Measurements from ENCODE around the gene CFAP251.
"Not testable (repeated sequence)": the region's sequence is repeated elsewhere in the genome, so short reads cannot be mapped to it uniquely, and the experiment has no call there.

The CFAP251 gene

GRCh38 chr12:121874071-121874470, 44.3 kb upstream of the CFAP251 start:
- no peak overlapping the region for H4K5ac ChIP-seq (ENCODE audit: low read length)
- H2BK5ac ChIP-seq (ENCODE audit: low read length) = no peak overlapping the region
- H3K36me3 ChIP-seq (ENCODE audit: control insufficient read depth, insufficient read depth, low read length) = no peaks in the 10 kb centered on the region
- no peak for DNase-seq
- no peaks in the 10 kb centered on the region for H3K79me2 ChIP-seq (ENCODE audit: control insufficient read depth, insufficient read depth, low read length)
- no peak overlapping the region for H2AK5ac ChIP-seq (ENCODE audit: low read length)
- H3K27me3 ChIP-seq (ENCODE audit: insufficient read depth, low read length, poor library complexity) = no peaks in the 10 kb centered on the region
- H3K18ac ChIP-seq (ENCODE audit: low read length) = no peak overlapping the region
- H3K4me2 ChIP-seq (ENCODE audit: low read length) = no peak overlapping the region
- no peak overlapping the region for H3K56ac ChIP-seq (ENCODE audit: low read length)
- no peak overlapping the region for H3K27ac ChIP-seq (ENCODE audit: low read depth, low read length)
- no peaks in the 10 kb centered on the region for H3K4me1 ChIP-seq (ENCODE audit: control insufficient read depth, low read depth, low read length)
- no peak overlapping the region for H3K23ac ChIP-seq (ENCODE audit: low read length)
- H2BK15ac ChIP-seq (replicated peaks; ENCODE audit: low read depth) = no peak overlapping the region
- no peak overlapping the region for H2BK120ac ChIP-seq (ENCODE audit: low read depth, low read length)
- H4K8ac ChIP-seq (ENCODE audit: low read depth, low read length) = no peak overlapping the region
- no CpG with 5 or more reads among the region's 6 CpGs for WGBS (ENCODE audit: extremely low coverage, insufficient coverage, low lambda C conversion rate)
- no peaks in the 10 kb centered on the region for H3K79me1 ChIP-seq (ENCODE audit: low read length)
- no peak overlapping the region for H3K9ac ChIP-seq (ENCODE audit: low read length)
- no peak overlapping the region for H3K4me3 ChIP-seq (ENCODE audit: low read length)
- no peak overlapping the region for H3K4ac ChIP-seq (ENCODE audit: low read depth, low read length)

- no peak overlapping the region for H3K4ac ChIP-seq (ENCODE audit: low read depth, low read length)
Measured at GRCh38 chr12:121875582-121875981, 42.8 kb upstream of the CFAP251 start.

GRCh38 chr12:121876080-121876447, 42.3 kb upstream of the CFAP251 start:
- H3K79me1 ChIP-seq (ENCODE audit: low read length); H2BK120ac ChIP-seq (ENCODE audit: low read depth, low read length); H3K36me3 ChIP-seq (ENCODE audit: control insufficient read depth, insufficient read depth, low read length); H3K9ac ChIP-seq (ENCODE audit: low read length); H3K18ac ChIP-seq (ENCODE audit: low read length); H3K4me1 ChIP-seq (ENCODE audit: control insufficient read depth, low read depth, low read length); H2BK5ac ChIP-seq (ENCODE audit: low read length); H3K79me2 ChIP-seq (ENCODE audit: control insufficient read depth, insufficient read depth, low read length); H3K23ac ChIP-seq (ENCODE audit: low read length); H3K27ac ChIP-seq (ENCODE audit: low read depth, low read length); H3K56ac ChIP-seq (ENCODE audit: low read length); H4K8ac ChIP-seq (ENCODE audit: low read depth, low read length); DNase-seq; H4K5ac ChIP-seq (ENCODE audit: low read length); H2BK15ac ChIP-seq (replicated peaks; ENCODE audit: low read depth); H3K4me2 ChIP-seq (ENCODE audit: low read length); H2AK5ac ChIP-seq (ENCODE audit: low read length); H3K27me3 ChIP-seq (ENCODE audit: insufficient read depth, low read length, poor library complexity); H3K4ac ChIP-seq (ENCODE audit: low read depth, low read length); H3K4me3 ChIP-seq (ENCODE audit: low read length): not testable (repeated sequence)
- WGBS (ENCODE audit: extremely low coverage, insufficient coverage, low lambda C conversion rate) = no CpG with 5 or more reads among the region's 8 CpGs

More at GRCh38 chr12:121875582-121875981, 42.8 kb upstream of the CFAP251 start:
- no peak overlapping the region for H2BK5ac ChIP-seq (ENCODE audit: low read length)
- no peaks in the 10 kb centered on the region for H3K79me1 ChIP-seq (ENCODE audit: low read length)
- no peak overlapping the region for H2BK120ac ChIP-seq (ENCODE audit: low read depth, low read length)
- no peaks in the 10 kb centered on the region for H3K36me3 ChIP-seq (ENCODE audit: control insufficient read depth, insufficient read depth, low read length)
- no peak overlapping the region for H4K5ac ChIP-seq (ENCODE audit: low read length)
- H3K79me2 ChIP-seq (ENCODE audit: control insufficient read depth, insufficient read depth, low read length) = no peaks in the 10 kb centered on the region
- H3K4me2 ChIP-seq (ENCODE audit: low read length) = no peak overlapping the region
- H3K4me3 ChIP-seq (ENCODE audit: low read length) = no peak overlapping the region
- H4K8ac ChIP-seq (ENCODE audit: low read depth, low read length) = no peak overlapping the region
- no peaks in the 10 kb centered on the region for H3K27me3 ChIP-seq (ENCODE audit: insufficient read depth, low read length, poor library complexity)
- no peak overlapping the region for H3K18ac ChIP-seq (ENCODE audit: low read length)
- H3K23ac ChIP-seq (ENCODE audit: low read length) = no peak overlapping the region
- no peaks in the 10 kb centered on the region for H3K4me1 ChIP-seq (ENCODE audit: control insufficient read depth, low read depth, low read length)
- WGBS (ENCODE audit: extremely low coverage, insufficient coverage, low lambda C conversion rate) = no CpG with 5 or more reads among the region's 6 CpGs
- H3K27ac ChIP-seq (ENCODE audit: low read depth, low read length) = no peak overlapping the region
- H2BK15ac ChIP-seq (replicated peaks; ENCODE audit: low read depth) = no peak overlapping the region
- DNase-seq = no peak
- H3K56ac ChIP-seq (ENCODE audit: low read length) = no peak overlapping the region
- H3K9ac ChIP-seq (ENCODE audit: low read length) = no peak overlapping the region
- no peak overlapping the region for H2AK5ac ChIP-seq (ENCODE audit: low read length)

- Histone ChIP-seq H2BK15ac (replicated peaks; ENCODE audit: low read depth) (no peak overlapping the region), H3K36me3 (ENCODE audit: control insufficient read depth, insufficient read depth, low read length) (no peaks in the 10 kb centered on the region), H3K27ac (ENCODE audit: low read depth, low read length) (no peak overlapping the region), H2AK5ac (ENCODE audit: low read length) (no peak overlapping the region), H3K4me3 (ENCODE audit: low read length) (no peak overlapping the region), H3K79me2 (ENCODE audit: control insufficient read depth, insufficient read depth, low read length) (no peaks in the 10 kb centered on the region), H3K27me3 (ENCODE audit: insufficient read depth, low read length, poor library complexity) (no peaks in the 10 kb centered on the region), H3K23ac (ENCODE audit: low read length) (no peak overlapping the region), H3K56ac (ENCODE audit: low read length) (no peak overlapping the region), H3K4me2 (ENCODE audit: low read length) (no peak overlapping the region), H3K4ac (ENCODE audit: low read depth, low read length) (no peak overlapping the region), H2BK120ac (ENCODE audit: low read depth, low read length) (no peak overlapping the region), H3K18ac (ENCODE audit: low read length) (no peak overlapping the region), H4K8ac (ENCODE audit: low read depth, low read length) (no peak overlapping the region), H4K5ac (ENCODE audit: low read length) (no peak overlapping the region), H3K4me1 (ENCODE audit: control insufficient read depth, low read depth, low read length) (no peaks in the 10 kb centered on the region), H3K9ac (ENCODE audit: low read length) (no peak overlapping the region), H2BK5ac (ENCODE audit: low read length) (no peak overlapping the region), H3K79me1 (ENCODE audit: low read length) (no peaks in the 10 kb centered on the region)
- no CpG with 5 or more reads among the region's 4 CpGs for WGBS (ENCODE audit: extremely low coverage, insufficient coverage, low lambda C conversion rate)
- DNase-seq = peak; percentile 27
Measured at GRCh38 chr12:121883315-121883660, 35.1 kb upstream of the CFAP251 start.

GRCh38 chr12:121885129-121885528, 33.3 kb upstream of the CFAP251 start:
- not testable (repeated sequence) for H3K18ac ChIP-seq (ENCODE audit: low read length); H4K8ac ChIP-seq (ENCODE audit: low read depth, low read length); H3K23ac ChIP-seq (ENCODE audit: low read length); H3K79me1 ChIP-seq (ENCODE audit: low read length); H3K79me2 ChIP-seq (ENCODE audit: control insufficient read depth, insufficient read depth, low read length); H3K27ac ChIP-seq (ENCODE audit: low read depth, low read length); DNase-seq; H3K4me2 ChIP-seq (ENCODE audit: low read length); H3K56ac ChIP-seq (ENCODE audit: low read length); H2BK120ac ChIP-seq (ENCODE audit: low read depth, low read length); H4K5ac ChIP-seq (ENCODE audit: low read length); H3K9ac ChIP-seq (ENCODE audit: low read length); H3K4ac ChIP-seq (ENCODE audit: low read depth, low read length); H3K4me3 ChIP-seq (ENCODE audit: low read length); H3K27me3 ChIP-seq (ENCODE audit: insufficient read depth, low read length, poor library complexity); H2BK5ac ChIP-seq (ENCODE audit: low read length); H2BK15ac ChIP-seq (replicated peaks; ENCODE audit: low read depth); H3K36me3 ChIP-seq (ENCODE audit: control insufficient read depth, insufficient read depth, low read length); H2AK5ac ChIP-seq (ENCODE audit: low read length); H3K4me1 ChIP-seq (ENCODE audit: control insufficient read depth, low read depth, low read length)
- no CpG with 5 or more reads among the region's 11 CpGs for WGBS (ENCODE audit: extremely low coverage, insufficient coverage, low lambda C conversion rate)

GRCh38 chr12:121888083-121888477, 30.3 kb upstream of the CFAP251 start:
- peak overlapping the region; percentile 71 for H3K4me2 ChIP-seq (ENCODE audit: low read length)
- H3K56ac ChIP-seq (ENCODE audit: low read length) = peak overlapping the region; percentile 6
- H2BK120ac ChIP-seq (ENCODE audit: low read depth, low read length) = no peak overlapping the region
- peaks cover 2% of the 10 kb centered on the region for H3K4me1 ChIP-seq (ENCODE audit: control insufficient read depth, low read depth, low read length)
- no peak overlapping the region for H3K27ac ChIP-seq (ENCODE audit: low read depth, low read length)
- no peaks in the 10 kb centered on the region for H3K27me3 ChIP-seq (ENCODE audit: insufficient read depth, low read length, poor library complexity)
- H3K18ac ChIP-seq (ENCODE audit: low read length) = no peak overlapping the region
- H2AK5ac ChIP-seq (ENCODE audit: low read length) = no peak overlapping the region
- no CpG with 5 or more reads among the region's 6 CpGs for WGBS (ENCODE audit: extremely low coverage, insufficient coverage, low lambda C conversion rate)
- peak overlapping the region; percentile 66 for H3K4ac ChIP-seq (ENCODE audit: low read depth, low read length)
- H2BK15ac ChIP-seq (replicated peaks; ENCODE audit: low read depth) = no peak overlapping the region
- peaks cover 5% of the 10 kb centered on the region for H3K79me1 ChIP-seq (ENCODE audit: low read length)
- peak overlapping the region; percentile 99 for H4K8ac ChIP-seq (ENCODE audit: low read depth, low read length)
- H4K5ac ChIP-seq (ENCODE audit: low read length) = peak overlapping the region; percentile 89
- no peak overlapping the region for H3K4me3 ChIP-seq (ENCODE audit: low read length)
- no peak for DNase-seq
- no peak overlapping the region for H2BK5ac ChIP-seq (ENCODE audit: low read length)
- peak overlapping the region; percentile 46 for H3K9ac ChIP-seq (ENCODE audit: low read length)
- H3K36me3 ChIP-seq (ENCODE audit: control insufficient read depth, insufficient read depth, low read length) = no peaks in the 10 kb centered on the region
- H3K23ac ChIP-seq (ENCODE audit: low read length) = no peak overlapping the region
- H3K79me2 ChIP-seq (ENCODE audit: control insufficient read depth, insufficient read depth, low read length) = peaks cover 8% of the 10 kb centered on the region

Data from mesendoderm (in vitro differentiated cells).